Keratinocyte (primary cell): ENCODE data around the gene SYT1. TPM values are rescaled to one million over a fixed set of nuclear protein-coding genes. Genes with fewer than 3 reads are reported as not detected.

Experiments
- DNase-seq: peaks from one replicate; pipeline ENCODE4 v3.0.0-alpha.2; 2011; ENCODE audit warnings: low read depth, missing footprints, low spot score
- FAIRE-seq: peaks from 2 replicates; lab custom pipeline; 2011; peaks lifted over from hg19 to GRCh38; lab: Jason Lieb, UNC
- H2AFZ ChIP-seq: 2 replicates; pipeline ENCODE4 v1.6.0; 2012; ENCODE audit warnings: low read length, control low read depth, inconsistent platforms; ENCODE audit not compliant: control insufficient read depth
- H3K27ac ChIP-seq: 2 replicates; pipeline ENCODE4 v1.5.1; 2011; ENCODE audit warnings: low read length; ENCODE audit not compliant: control insufficient read depth, insufficient read depth
- H3K27me3 ChIP-seq: 3 replicates; pipeline ENCODE4 v1.6.0; 2011; ENCODE audit warnings: low read length; ENCODE audit not compliant: control insufficient read depth, insufficient read depth; ENCODE audit errors: extremely low read depth
- H3K36me3 ChIP-seq, 2 experiments: 2 replicates in 1 of 2; 3 replicates in 1 of 2; pipeline ENCODE4 v1.5.1; 2011; ENCODE audit warnings: low read length in 2 of 2, mild to moderate bottlenecking in 1 of 2; ENCODE audit not compliant: control insufficient read depth in 2 of 2, insufficient read depth in 2 of 2; ENCODE audit errors: extremely low read depth in 1 of 2
- H3K4me1 ChIP-seq: 3 replicates; pipeline ENCODE4 v1.5.1; 2011; ENCODE audit warnings: low read length; ENCODE audit not compliant: control insufficient read depth, insufficient read depth; ENCODE audit errors: extremely low read depth
- H3K4me2 ChIP-seq: 3 replicates; pipeline ENCODE4 v1.6.0; 2011; ENCODE audit warnings: low read depth, low read length; ENCODE audit not compliant: control insufficient read depth, insufficient read depth; ENCODE audit errors: extremely low read depth
- H3K4me3 ChIP-seq, 3 experiments: fragments of 200-600 bp in 1 of 3; sonication (generic) in 1 of 3; 2 replicates in 2 of 3; 3 replicates in 1 of 3; pipeline ENCODE4 v1.5.1; 2011 to 2016; ENCODE audit warnings: low read length in 3 of 3, mild to moderate bottlenecking in 3 of 3, control low read depth in 2 of 3, inconsistent platforms in 1 of 3, low read depth in 1 of 3, mixed read lengths in 1 of 3, mixed run types in 1 of 3, moderate library complexity in 1 of 3; ENCODE audit not compliant: control insufficient read depth in 2 of 3, insufficient read depth in 2 of 3; ENCODE audit errors: extremely low read depth in 1 of 3
- H3K79me2 ChIP-seq: 2 replicates; pipeline ENCODE4 v1.6.0; 2012; ENCODE audit warnings: low read length; ENCODE audit not compliant: control insufficient read depth, insufficient read depth
- H3K9ac ChIP-seq: 3 replicates; pipeline ENCODE4 v1.6.0; 2011; ENCODE audit warnings: low read length; ENCODE audit not compliant: control insufficient read depth, insufficient read depth; ENCODE audit errors: extremely low read depth
- H3K9me1 ChIP-seq: 3 replicates; pipeline ENCODE4 v1.6.0; 2011; ENCODE audit warnings: low read length; ENCODE audit not compliant: control insufficient read depth, insufficient read depth; ENCODE audit errors: extremely low read depth
- H3K9me3 ChIP-seq: 2 replicates; pipeline ENCODE4 v1.5.1; 2012; ENCODE audit warnings: low read depth, low read length; ENCODE audit not compliant: control insufficient read depth
- H4K20me1 ChIP-seq: 3 replicates; pipeline ENCODE4 v1.6.0; 2011; ENCODE audit warnings: low read length; ENCODE audit not compliant: control insufficient read depth, insufficient read depth; ENCODE audit errors: extremely low read depth
- EZH2 ChIP-seq: IDR thresholded peaks from one replicate; pipeline ENCODE4 v1.6.1; 2012; ENCODE audit warnings: inconsistent platforms, mild to moderate bottlenecking, low read length, moderate library complexity
- dilution Hi-C: fragments of 300-500 bp; cut with MboI; formaldehyde crosslinking; loops from one replicate; pipeline ENCODE4 v1.7.0; 2020; ENCODE audit warnings: low sequenced_read_pairs; ENCODE audit not compliant: extremely low pct_ligation_motif_present
- polyA plus RNA-seq, 5 experiments: library from polyadenylated mRNA; depleted of rRNA in 3 of 5; stranded (reverse) in 3 of 5; stranded (forward) in 1 of 5; unstranded in 1 of 5; fragments of >200 nt; gene quantifications; 1 replicate in 1 of 5; 2 replicates in 3 of 5; 3 replicates in 1 of 5; pipeline versions ENCODE4 v1.2.1 to v1.2.3, GENCODE V29; 2011 to 2012; ENCODE audit warnings: missing spikeins in 2 of 5, low read depth in 1 of 5, low replicate concordance in 1 of 5
- TF ChIP-seq, protein P1 (sequence below), 3 experiments: IDR thresholded peaks in 1 of 3; conservative IDR thresholded peaks in 1 of 3; optimal IDR thresholded peaks in 1 of 3; 2 replicates in 2 of 3; 3 replicates in 1 of 3; pipeline versions ENCODE3 to v1.5.1; 2011; ENCODE audit warnings: low read length in 3 of 3, mild to moderate bottlenecking in 3 of 3, moderate library complexity in 2 of 3, control low read depth in 1 of 3, inconsistent platforms in 1 of 3; ENCODE audit not compliant: insufficient read depth in 2 of 3; ENCODE audit errors: extremely low read depth in 1 of 3

SYT1 gene
- polyA plus RNA-seq, 1 donor (not counting 4 experiments of a cell fraction or from before 2014, with no cell fraction given), result 6.1 TPM

- no peaks in the 10 kb centered on the region for H3K36me3 ChIP-seq
- H3K27ac ChIP-seq, result no peak overlapping the region
- H2AFZ ChIP-seq, result no peak overlapping the region
- H3K4me2 ChIP-seq, result no peak overlapping the region
- no peaks in the 10 kb centered on the region for H3K9me3 ChIP-seq
- H3K9me1 ChIP-seq, result no peaks in the 10 kb centered on the region
- no peaks in the 10 kb centered on the region for H3K27me3 ChIP-seq
- no peak overlapping the region for H3K9ac ChIP-seq
- dilution Hi-C loops, result no loop called here
- no peaks in the 10 kb centered on the region for H4K20me1 ChIP-seq
- FAIRE-seq (no peak), DNase-seq (no peak)
- H3K4me3 ChIP-seq, result no peak overlapping the region
- H3K4me1 ChIP-seq, result no peaks in the 10 kb centered on the region
- no peaks in the 10 kb centered on the region for H3K79me2 ChIP-seq
- TF ChIP-seq, protein P1, sequence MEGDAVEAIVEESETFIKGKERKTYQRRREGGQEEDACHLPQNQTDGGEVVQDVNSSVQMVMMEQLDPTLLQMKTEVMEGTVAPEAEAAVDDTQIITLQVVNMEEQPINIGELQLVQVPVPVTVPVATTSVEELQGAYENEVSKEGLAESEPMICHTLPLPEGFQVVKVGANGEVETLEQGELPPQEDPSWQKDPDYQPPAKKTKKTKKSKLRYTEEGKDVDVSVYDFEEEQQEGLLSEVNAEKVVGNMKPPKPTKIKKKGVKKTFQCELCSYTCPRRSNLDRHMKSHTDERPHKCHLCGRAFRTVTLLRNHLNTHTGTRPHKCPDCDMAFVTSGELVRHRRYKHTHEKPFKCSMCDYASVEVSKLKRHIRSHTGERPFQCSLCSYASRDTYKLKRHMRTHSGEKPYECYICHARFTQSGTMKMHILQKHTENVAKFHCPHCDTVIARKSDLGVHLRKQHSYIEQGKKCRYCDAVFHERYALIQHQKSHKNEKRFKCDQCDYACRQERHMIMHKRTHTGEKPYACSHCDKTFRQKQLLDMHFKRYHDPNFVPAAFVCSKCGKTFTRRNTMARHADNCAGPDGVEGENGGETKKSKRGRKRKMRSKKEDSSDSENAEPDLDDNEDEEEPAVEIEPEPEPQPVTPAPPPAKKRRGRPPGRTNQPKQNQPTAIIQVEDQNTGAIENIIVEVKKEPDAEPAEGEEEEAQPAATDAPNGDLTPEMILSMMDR (optimal IDR thresholded peaks at IDR 0.05 in 1 of 3, IDR thresholded peaks at IDR 0.05 in 1 of 3, conservative IDR thresholded peaks at IDR 0.05 in 1 of 3; ENCODE audit: extremely low read depth in 1 of 3, insufficient read depth in 2 of 3, low read length in 3 of 3), result no peak
- TF ChIP-seq EZH2, result no peak
Observed at GRCh38 chr12:79482921-79483320, 618.3 kb downstream of the SYT1 start.

DNA sequence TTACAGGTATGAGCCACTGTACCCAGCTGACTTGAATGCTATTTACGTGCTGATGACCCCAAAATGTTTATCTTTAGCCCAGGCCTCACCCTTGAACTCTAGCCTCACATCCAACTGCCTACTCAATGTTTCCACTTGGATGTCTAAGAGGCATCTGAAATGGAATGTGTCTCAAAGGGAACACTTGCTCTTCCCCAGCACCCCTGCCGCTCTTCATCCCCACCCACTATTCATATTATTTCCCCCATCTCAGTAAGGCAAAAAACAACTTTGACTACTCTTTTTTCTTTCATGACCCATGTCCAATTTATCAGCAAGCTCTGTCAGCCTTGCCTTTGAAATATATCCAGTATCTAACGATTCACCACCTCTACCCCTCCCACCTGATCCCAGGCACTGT lies 621.6 kb downstream of the SYT1 start:
- no peaks in the 10 kb centered on the region for H3K27me3 ChIP-seq
- H3K4me1 ChIP-seq, result no peaks in the 10 kb centered on the region
- no peak overlapping the region for H3K4me2 ChIP-seq
- dilution Hi-C loops, result no loop called here
- no peaks in the 10 kb centered on the region for H3K36me3 ChIP-seq
- no peaks in the 10 kb centered on the region for H4K20me1 ChIP-seq
- no peak overlapping the region for H3K9ac ChIP-seq
- no peak for TF ChIP-seq EZH2
- TF ChIP-seq, protein P1 (optimal IDR thresholded peaks at IDR 0.05 in 1 of 3, IDR thresholded peaks at IDR 0.05 in 1 of 3, conservative IDR thresholded peaks at IDR 0.05 in 1 of 3; ENCODE audit: extremely low read depth in 1 of 3, insufficient read depth in 2 of 3, low read length in 3 of 3), result no peak
- H3K9me1 ChIP-seq, result no peaks in the 10 kb centered on the region
- DNase-seq (no peak), FAIRE-seq (no peak)
- no peaks in the 10 kb centered on the region for H3K9me3 ChIP-seq
- no peak overlapping the region for H2AFZ ChIP-seq
- no peaks in the 10 kb centered on the region for H3K79me2 ChIP-seq
- H3K4me3 ChIP-seq, result no peak overlapping the region
- H3K27ac ChIP-seq, result no peak overlapping the region
